SK-N-SH treated with all-trans-retinoic acid at 6 μM for 48 hours (cell line): ENCODE measurements around the gene INHBC.

Experiments used
- ATAC-seq: fragments of 200-7000 bp; cut with Tn5 transposase; 3 replicates; pipeline ENCODE4 v1.9.1; 2020; ENCODE audit warnings: mild to moderate bottlenecking, moderate library complexity
- ARNTL ChIP-seq: fragments of 450-650 bp; formaldehyde crosslinking; IDR thresholded peaks from 2 replicates; pipeline ENCODE4 v1.5.0; 2020; ENCODE audit warnings: low read depth, mild to moderate bottlenecking, moderate library complexity, borderline replicate concordance
- BACH2 ChIP-seq: fragments of 250-450 bp; sonication (Bioruptor Pico); IDR thresholded peaks from 2 replicates; pipeline ENCODE4 v1.9.0; 2021; ENCODE audit warnings: mild to moderate bottlenecking, borderline replicate concordance
- CSDC2 ChIP-seq: fragments of 250-450 bp; sonication (Bioruptor Pico); IDR thresholded peaks from 2 replicates; pipeline ENCODE4 v1.5.0; 2020; ENCODE audit warnings: mild to moderate bottlenecking, moderate library complexity
- ESRRG ChIP-seq: fragments of 250-450 bp; sonication (Bioruptor Pico); IDR thresholded peaks from 2 replicates; pipeline ENCODE4 v1.6.1; 2021; ENCODE audit warnings: mild to moderate bottlenecking
- GLIS3 ChIP-seq: fragments of 250-450 bp; sonication (Bioruptor Pico); IDR thresholded peaks from 2 replicates; pipeline ENCODE4 v1.5.0; 2020; ENCODE audit warnings: mild to moderate bottlenecking, moderate library complexity
- ISL1 ChIP-seq: fragments of 250-450 bp; sonication (Bioruptor Pico); IDR thresholded peaks from 2 replicates; pipeline ENCODE4 v2.1.2; 2022; ENCODE audit warnings: mild to moderate bottlenecking, moderate library complexity
- OSR1 ChIP-seq: fragments of 250-450 bp; sonication (Bioruptor Pico); IDR thresholded peaks from 2 replicates; pipeline ENCODE4 v1.8.0; 2022; ENCODE audit warnings: moderate library complexity, mild to moderate bottlenecking, inconsistent platforms
- PATZ1 ChIP-seq: fragments of 250-450 bp; sonication (Bioruptor Pico); IDR thresholded peaks from 2 replicates; pipeline ENCODE4 v1.8.0; 2020; ENCODE audit warnings: mild to moderate bottlenecking, moderate library complexity, borderline replicate concordance
- PPARA ChIP-seq: fragments of 250-450 bp; sonication (Bioruptor Pico); IDR thresholded peaks from 2 replicates; pipeline ENCODE4 v1.5.0; 2020; ENCODE audit warnings: mild to moderate bottlenecking, borderline replicate concordance
- RARB ChIP-seq: fragments of 250-450 bp; sonication (Bioruptor Pico); IDR thresholded peaks from 2 replicates; pipeline ENCODE4 v1.8.0; 2021; ENCODE audit warnings: mild to moderate bottlenecking, moderate library complexity
- SNAI2 ChIP-seq: fragments of 250-450 bp; sonication (Bioruptor Pico); IDR thresholded peaks from 2 replicates; pipeline ENCODE4 v1.5.0; 2020; ENCODE audit warnings: mild to moderate bottlenecking, moderate library complexity
- TCF4 ChIP-seq: fragments of 250-450 bp; sonication (Bioruptor Pico); IDR thresholded peaks from 2 replicates; pipeline ENCODE4 v1.8.0; 2021; ENCODE audit warnings: mild to moderate bottlenecking, moderate library complexity, borderline replicate concordance
- TOX ChIP-seq: fragments of 250-450 bp; sonication (Bioruptor Pico); IDR thresholded peaks from 2 replicates; pipeline ENCODE4 v1.8.0; 2021; ENCODE audit warnings: mild to moderate bottlenecking, moderate library complexity, borderline replicate concordance
- TSHZ2 ChIP-seq: fragments of 250-450 bp; sonication (Bioruptor Pico); IDR thresholded peaks from 2 replicates; pipeline ENCODE4 v1.5.0; 2020; ENCODE audit warnings: mild to moderate bottlenecking, moderate library complexity
- ZC3H10 ChIP-seq: fragments of 250-450 bp; sonication (Bioruptor Pico); IDR thresholded peaks from 2 replicates; pipeline ENCODE4 v1.5.1; 2021; ENCODE audit warnings: mild to moderate bottlenecking, moderate library complexity
- ZFP3 ChIP-seq: fragments of 250-450 bp; sonication (Bioruptor Pico); IDR thresholded peaks from 2 replicates; pipeline ENCODE4 v1.5.0; 2020; ENCODE audit warnings: mild to moderate bottlenecking, moderate library complexity
- ZFP30 ChIP-seq: fragments of 450-650 bp; formaldehyde crosslinking; IDR thresholded peaks from 2 replicates; pipeline ENCODE4 v1.5.0; 2022; ENCODE audit warnings: mild to moderate bottlenecking, moderate library complexity
- ZNF565 ChIP-seq: fragments of 450-650 bp; formaldehyde crosslinking; conservative IDR thresholded peaks from 2 replicates; pipeline ENCODE4 v1.5.0; 2020; ENCODE audit warnings: low read depth, mild to moderate bottlenecking, moderate library complexity
- ZNF70 ChIP-seq: fragments of 450-650 bp; formaldehyde crosslinking; IDR thresholded peaks from 2 replicates; pipeline ENCODE4 v1.5.0; 2020; ENCODE audit warnings: mild to moderate bottlenecking, moderate library complexity
- ZNF8 ChIP-seq: fragments of 450-650 bp; formaldehyde crosslinking; IDR thresholded peaks from 2 replicates; pipeline ENCODE4 v1.5.0; 2020; ENCODE audit warnings: mild to moderate bottlenecking, moderate library complexity
- TF ChIP-seq, protein P1 (sequence below): fragments of 250-450 bp; sonication (Bioruptor Pico); IDR thresholded peaks from 2 replicates; pipeline ENCODE4 v1.8.0; 2021; ENCODE audit warnings: low read depth, mild to moderate bottlenecking, moderate library complexity, borderline replicate concordance
- TF ChIP-seq, protein P2 (sequence below): fragments of 250-450 bp; sonication (Bioruptor Pico); IDR thresholded peaks from 2 replicates; pipeline ENCODE4 v1.5.1; 2020; ENCODE audit warnings: low read depth, mild to moderate bottlenecking, moderate library complexity
- TF ChIP-seq, protein P3 (sequence below): fragments of 250-450 bp; sonication (Bioruptor Pico); IDR thresholded peaks from 2 replicates; pipeline ENCODE4 v1.5.1; 2021; ENCODE audit warnings: mild to moderate bottlenecking, moderate library complexity

INHBC gene

GRCh38 chr12:57454566-57455373 lies 20.2 kb downstream of the INHBC start, which contains the start of gene INHBE:
Gene INHBE (plus strand): TSS chr12:57455307. CDS start chr12:57455537, 230 bp downstream.
- no peak for TF ChIP-seq ISL1 (CRISPR knock-in tag)
- TF ChIP-seq ZC3H10 (CRISPR knock-in tag) = no peak
- no peak for TF ChIP-seq ZNF8 (CRISPR knock-in tag)
- no peak for TF ChIP-seq ZFP3 (CRISPR knock-in tag)
- no peak for TF ChIP-seq TSHZ2 (CRISPR knock-in tag)
- no peak for TF ChIP-seq OSR1 (CRISPR knock-in tag)
- TF ChIP-seq TOX (CRISPR knock-in tag) = no peak
- TF ChIP-seq ARNTL (CRISPR knock-in tag) = no peak
- TF ChIP-seq BACH2 = no peak
- TF ChIP-seq, protein P1, sequence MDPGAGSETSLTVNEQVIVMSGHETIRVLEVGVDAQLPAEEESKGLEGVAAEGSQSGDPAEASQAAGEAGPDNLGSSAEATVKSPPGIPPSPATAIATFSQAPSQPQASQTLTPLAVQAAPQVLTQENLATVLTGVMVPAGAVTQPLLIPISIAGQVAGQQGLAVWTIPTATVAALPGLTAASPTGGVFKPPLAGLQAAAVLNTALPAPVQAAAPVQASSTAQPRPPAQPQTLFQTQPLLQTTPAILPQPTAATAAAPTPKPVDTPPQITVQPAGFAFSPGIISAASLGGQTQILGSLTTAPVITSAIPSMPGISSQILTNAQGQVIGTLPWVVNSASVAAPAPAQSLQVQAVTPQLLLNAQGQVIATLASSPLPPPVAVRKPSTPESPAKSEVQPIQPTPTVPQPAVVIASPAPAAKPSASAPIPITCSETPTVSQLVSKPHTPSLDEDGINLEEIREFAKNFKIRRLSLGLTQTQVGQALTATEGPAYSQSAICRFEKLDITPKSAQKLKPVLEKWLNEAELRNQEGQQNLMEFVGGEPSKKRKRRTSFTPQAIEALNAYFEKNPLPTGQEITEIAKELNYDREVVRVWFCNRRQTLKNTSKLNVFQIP (CRISPR knock-in tag) = no peak
- no peak for TF ChIP-seq PPARA (CRISPR knock-in tag)
- TF ChIP-seq ZFP30 = no peak
- no peak for TF ChIP-seq SNAI2 (CRISPR knock-in tag)
- TF ChIP-seq GLIS3 (CRISPR knock-in tag) = no peak
- TF ChIP-seq ZNF70 (CRISPR knock-in tag) = no peak
- TF ChIP-seq TCF4 (CRISPR knock-in tag) = no peak
- no peak for ATAC-seq

DNA sequence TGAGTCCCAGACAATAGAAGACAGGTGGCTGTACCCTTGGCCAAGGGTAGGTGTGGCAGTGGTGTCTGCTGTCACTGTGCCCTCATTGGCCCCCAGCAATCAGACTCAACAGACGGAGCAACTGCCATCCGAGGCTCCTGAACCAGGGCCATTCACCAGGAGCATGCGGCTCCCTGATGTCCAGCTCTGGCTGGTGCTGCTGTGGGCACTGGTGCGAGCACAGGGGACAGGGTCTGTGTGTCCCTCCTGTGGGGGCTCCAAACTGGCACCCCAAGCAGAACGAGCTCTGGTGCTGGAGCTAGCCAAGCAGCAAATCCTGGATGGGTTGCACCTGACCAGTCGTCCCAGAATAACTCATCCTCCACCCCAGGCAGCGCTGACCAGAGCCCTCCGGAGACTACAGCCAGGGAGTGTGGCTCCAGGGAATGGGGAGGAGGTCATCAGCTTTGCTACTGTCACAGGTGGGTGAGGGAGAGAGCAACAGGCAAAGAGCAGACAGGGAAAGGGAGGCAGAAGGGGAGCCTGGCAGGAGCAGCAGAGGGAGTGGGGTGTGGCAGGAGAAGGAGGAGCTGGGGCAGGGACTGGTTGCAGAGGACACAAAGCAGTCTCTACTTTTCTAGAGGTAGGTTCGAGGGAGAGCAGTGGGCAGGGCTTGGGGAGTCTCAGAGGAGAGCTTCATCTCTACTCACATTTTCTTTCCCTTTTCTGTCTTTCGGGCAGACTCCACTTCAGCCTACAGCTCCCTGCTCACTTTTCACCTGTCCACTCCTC lies 21.0 kb downstream of the INHBC start:
- TF ChIP-seq, protein P2, sequence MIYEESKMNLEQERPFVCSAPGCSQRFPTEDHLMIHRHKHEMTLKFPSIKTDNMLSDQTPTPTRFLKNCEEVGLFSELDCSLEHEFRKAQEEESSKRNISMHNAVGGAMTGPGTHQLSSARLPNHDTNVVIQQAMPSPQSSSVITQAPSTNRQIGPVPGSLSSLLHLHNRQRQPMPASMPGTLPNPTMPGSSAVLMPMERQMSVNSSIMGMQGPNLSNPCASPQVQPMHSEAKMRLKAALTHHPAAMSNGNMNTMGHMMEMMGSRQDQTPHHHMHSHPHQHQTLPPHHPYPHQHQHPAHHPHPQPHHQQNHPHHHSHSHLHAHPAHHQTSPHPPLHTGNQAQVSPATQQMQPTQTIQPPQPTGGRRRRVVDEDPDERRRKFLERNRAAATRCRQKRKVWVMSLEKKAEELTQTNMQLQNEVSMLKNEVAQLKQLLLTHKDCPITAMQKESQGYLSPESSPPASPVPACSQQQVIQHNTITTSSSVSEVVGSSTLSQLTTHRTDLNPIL (CRISPR knock-in tag) = no peak
- TF ChIP-seq RARB (no peak), ZNF70 (CRISPR knock-in tag) (no peak), TCF4 (CRISPR knock-in tag) (no peak), SNAI2 (CRISPR knock-in tag) (no peak), PATZ1 (CRISPR knock-in tag) (no peak), TSHZ2 (CRISPR knock-in tag) (no peak), ZNF565 (no peak), ARNTL (CRISPR knock-in tag) (no peak), PPARA (CRISPR knock-in tag) (no peak), TOX (CRISPR knock-in tag) (no peak), ZFP3 (CRISPR knock-in tag) (no peak), GLIS3 (CRISPR knock-in tag) (no peak), ISL1 (CRISPR knock-in tag) (no peak), ZNF8 (CRISPR knock-in tag) (no peak), ESRRG (CRISPR knock-in tag) (no peak), CSDC2 (CRISPR knock-in tag) (no peak), OSR1 (CRISPR knock-in tag) (no peak)
- TF ChIP-seq, protein P1 (CRISPR knock-in tag) = no peak
- TF ChIP-seq, protein P3, sequence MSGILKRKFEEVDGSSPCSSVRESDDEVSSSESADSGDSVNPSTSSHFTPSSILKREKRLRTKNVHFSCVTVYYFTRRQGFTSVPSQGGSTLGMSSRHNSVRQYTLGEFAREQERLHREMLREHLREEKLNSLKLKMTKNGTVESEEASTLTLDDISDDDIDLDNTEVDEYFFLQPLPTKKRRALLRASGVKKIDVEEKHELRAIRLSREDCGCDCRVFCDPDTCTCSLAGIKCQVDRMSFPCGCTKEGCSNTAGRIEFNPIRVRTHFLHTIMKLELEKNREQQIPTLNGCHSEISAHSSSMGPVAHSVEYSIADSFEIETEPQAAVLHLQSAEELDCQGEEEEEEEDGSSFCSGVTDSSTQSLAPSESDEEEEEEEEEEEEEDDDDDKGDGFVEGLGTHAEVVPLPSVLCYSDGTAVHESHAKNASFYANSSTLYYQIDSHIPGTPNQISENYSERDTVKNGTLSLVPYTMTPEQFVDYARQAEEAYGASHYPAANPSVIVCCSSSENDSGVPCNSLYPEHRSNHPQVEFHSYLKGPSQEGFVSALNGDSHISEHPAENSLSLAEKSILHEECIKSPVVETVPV (CRISPR knock-in tag) = no peak
- TF ChIP-seq, all 23 proteins: peak for 0
- ATAC-seq = no peak
